GM11168 (cell line): ENCODE data around the gene OGN.

Source experiments
- in situ Hi-C: fragments of 300-500 bp; cut with MboI; formaldehyde crosslinking; loops from one replicate; pipeline ENCODE4 v1.12.0; 2022; ENCODE audit warnings: low sequenced_read_pairs; ENCODE audit not compliant: unreplicated experiment

The OGN gene

GRCh38 chr9:92406477-92406876 lies 2.1 kb upstream of the OGN start:
- in situ Hi-C loops = no loop called here

- in situ Hi-C loops = no loop called here
Observed at GRCh38 chr9:92405818-92406217, 1.4 kb upstream of the OGN start.

- in situ Hi-C loops = no loop called here
Observed at GRCh38 chr9:92402826-92403745, 1.3 kb downstream of the OGN start.

- in situ Hi-C loops = no loop called here
Observed at GRCh38 chr9:92402360-92402759, 2.0 kb downstream of the OGN start.

GRCh38 chr9:92397853-92398252 lies 6.5 kb downstream of the OGN start:
- in situ Hi-C loops = no loop called here

- in situ Hi-C loops = no loop called here
Observed at GRCh38 chr9:92395617-92396016, 8.8 kb downstream of the OGN start.

- in situ Hi-C loops = no loop called here
Observed at GRCh38 chr9:92393686-92394085, 10.7 kb downstream of the OGN start.

- in situ Hi-C loops = no loop called here
Observed at GRCh38 chr9:92392690-92393089, 11.7 kb downstream of the OGN start.

- in situ Hi-C loops = no loop called here
Observed at GRCh38 chr9:92385953-92386352, 18.4 kb downstream of the OGN start.

GRCh38 chr9:92385477-92385876 lies 18.9 kb downstream of the OGN start:
- in situ Hi-C loops = no loop called here

GRCh38 chr9:92385001-92385400 lies 19.4 kb downstream of the OGN start:
- in situ Hi-C loops = no loop called here

GRCh38 chr9:92384375-92384774 lies 20.0 kb downstream of the OGN start:
- in situ Hi-C loops = no loop called here

GRCh38 chr9:92381775-92382174 lies 22.6 kb downstream of the OGN start:
- in situ Hi-C loops = no loop called here

- in situ Hi-C loops = no loop called here
Observed at GRCh38 chr9:92380603-92381002, 23.8 kb downstream of the OGN start.

GRCh38 chr9:92378865-92379560 lies 25.4 kb downstream of the OGN start:
- in situ Hi-C loops = no loop called here

- in situ Hi-C loops = no loop called here
Observed at GRCh38 chr9:92377876-92378275, 26.5 kb downstream of the OGN start.

GRCh38 chr9:92373167-92373566 lies 31.2 kb downstream of the OGN start:
- in situ Hi-C loops = no loop called here

- in situ Hi-C loops = no loop called here
Observed at GRCh38 chr9:92369075-92369474, 35.3 kb downstream of the OGN start.

GRCh38 chr9:92360083-92360482 lies 44.3 kb downstream of the OGN start:
- in situ Hi-C loops = no loop called here

GRCh38 chr9:92359394-92359995 lies 44.9 kb downstream of the OGN start:
- in situ Hi-C loops = no loop called here

GRCh38 chr9:92353051-92353450 lies 51.3 kb downstream of the OGN start:
- in situ Hi-C loops = no loop called here
